K562 (cell line): ENCODE data around the gene TMEM167A. TPM values are rescaled to one million over a fixed set of nuclear protein-coding genes. Genes with fewer than 3 reads are reported as not detected.

Experiments
- ATAC-seq: fragments of 200-7000 bp; cut with Tn5 transposase; 3 replicates; pipeline ENCODE4 v1.9.1; 2020; ENCODE audit warnings: moderate library complexity
- BruUV-seq: library from RNA; stranded (reverse); fragments of 400-500 nt; replicated peaks from 2 replicates; lab custom pipeline; 2021; lab: Mats Ljungman, UMichigan
- CTCF ChIA-PET: fragments of 300-600 bp; formaldehyde crosslinking; extraction: SDS; loops from one replicate; lab custom pipeline; 2021; ENCODE audit warnings: low intra/inter-chr PET ratio; lab: Yijun Ruan, JAX
- POLR2A ChIA-PET: fragments of 300-600, 350-650 bp; sonication (Branson Sonifier 250); formaldehyde crosslinking; extraction: SDS; loops from one replicate; lab custom pipeline; 2021; ENCODE audit warnings: antibody characterized with exemption, inconsistent platforms; lab: Yijun Ruan, JAX
- DNase-seq, 4 experiments: peaks; one replicate each; pipeline versions ENCODE4 v3.0.0 to v3.0.0-alpha.2; 2011 to 2018; ENCODE audit warnings: low spot score in 3 of 4, mixed read lengths in 3 of 4; ENCODE audit errors: extremely low read depth in 1 of 4
- FAIRE-seq: peaks from 2 replicates; lab custom pipeline; 2011; peaks lifted over from hg19 to GRCh38; lab: Jason Lieb, UNC
- H2AFZ ChIP-seq: 2 replicates; pipeline ENCODE4 v1.6.0; 2011; ENCODE audit warnings: low read depth, low read length, control low read depth, inconsistent platforms
- H3K27ac ChIP-seq: fragments of 200-600 bp; 3 replicates; pipeline ENCODE4 v1.8.0; 2011; ENCODE audit warnings: low read depth, mild to moderate bottlenecking, control low read depth, inconsistent platforms, low read length, moderate library complexity, mixed read lengths; ENCODE audit errors: extremely low read depth
- H3K27me3 ChIP-seq, 2 experiments: fragments of 300-600 bp in 1 of 2; 2 replicates in 1 of 2; 3 replicates in 1 of 2; pipeline versions ENCODE4 v1.6.0 to v1.8.0; 2011; ENCODE audit warnings: inconsistent platforms in 2 of 2, low read length in 2 of 2, mild to moderate bottlenecking in 1 of 2, mixed read lengths in 1 of 2, moderate library complexity in 1 of 2; ENCODE audit not compliant: control insufficient read depth in 2 of 2, insufficient read depth in 2 of 2
- H3K36me3 ChIP-seq: fragments of 300-600 bp; 3 replicates; pipeline ENCODE4 v1.8.0; 2011; ENCODE audit warnings: mild to moderate bottlenecking, low read length, inconsistent platforms; ENCODE audit not compliant: control insufficient read depth, insufficient read depth
- H3K4me1 ChIP-seq, 2 experiments: fragments of 200-600 bp in 1 of 2; replicated peaks in 1 of 2; 2 replicates in 1 of 2; 3 replicates in 1 of 2; pipeline versions ENCODE4 v1.5.1 to v1.8.0; 2011; ENCODE audit warnings: inconsistent platforms in 2 of 2, low read length in 2 of 2, mild to moderate bottlenecking in 1 of 2, mixed read lengths in 1 of 2, moderate library complexity in 1 of 2; ENCODE audit not compliant: control insufficient read depth in 2 of 2, insufficient read depth in 2 of 2
- H3K4me2 ChIP-seq: 2 replicates; pipeline ENCODE4 v1.6.1; 2011; ENCODE audit warnings: low read length, control low read depth, inconsistent platforms, mixed read lengths; ENCODE audit not compliant: insufficient read depth
- H3K4me3 ChIP-seq: fragments of 200-600 bp; sonication (generic), shearing (Covaris generic); 2 replicates; pipeline ENCODE4 v1.5.1; 2016; ENCODE audit warnings: control low read depth, inconsistent platforms
- H3K79me2 ChIP-seq: fragments of 200-600 bp; 3 replicates; pipeline ENCODE4 v1.8.0; 2011; ENCODE audit warnings: low read length, inconsistent platforms; ENCODE audit not compliant: control insufficient read depth, insufficient read depth
- H3K9ac ChIP-seq, 2 experiments: 2 replicates each; pipeline versions ENCODE4 v1.6.0 to v1.6.1; 2011; ENCODE audit warnings: low read depth in 2 of 2, low read length in 2 of 2, control low read depth in 1 of 2, inconsistent platforms in 1 of 2, mild to moderate bottlenecking in 1 of 2, mixed read lengths in 1 of 2; ENCODE audit not compliant: insufficient read depth in 1 of 2
- H3K9me1 ChIP-seq: one replicate; pipeline ENCODE4 v1.6.0; 2011; ENCODE audit warnings: inconsistent platforms, mild to moderate bottlenecking, low read length, moderate library complexity; ENCODE audit not compliant: control insufficient read depth, insufficient read depth
- H3K9me3 ChIP-seq: replicated peaks from 2 replicates; pipeline ENCODE4 v1.5.1; 2011; ENCODE audit warnings: low read depth, low read length, inconsistent platforms; ENCODE audit not compliant: control insufficient read depth, insufficient read depth
- H4K20me1 ChIP-seq: replicated peaks from 2 replicates; pipeline ENCODE4 v1.6.1; 2011; ENCODE audit warnings: low read length, inconsistent platforms, mixed read lengths; ENCODE audit not compliant: control insufficient read depth, insufficient read depth
- CC2D1A ChIP-seq: fragments of 450-650 bp; IDR thresholded peaks from 2 replicates; pipeline ENCODE4 v1.6.1; 2017; ENCODE audit warnings: mild to moderate bottlenecking
- ETV1 ChIP-seq: fragments of 450-650 bp; conservative IDR thresholded peaks from 2 replicates; pipeline ENCODE4 v1.6.1; 2016; ENCODE audit warnings: missing genetic modification characterization, control low read depth, low read depth, missing compliant biosample characterization
- GTF2E2 ChIP-seq: fragments of 200-800 bp; sonication (Bioruptor generic); IDR thresholded peaks from 2 replicates; pipeline ENCODE4 v1.6.1; 2016; ENCODE audit warnings: missing genetic modification characterization, missing compliant biosample characterization
- HMG20A ChIP-seq: fragments of 450-650 bp; formaldehyde crosslinking; conservative IDR thresholded peaks from 2 replicates; pipeline ENCODE4 v1.4.0; 2020; ENCODE audit warnings: mild to moderate bottlenecking, mixed read lengths
- HNRNPH1 ChIP-seq: fragments of 200-400 bp; formaldehyde crosslinking; optimal IDR thresholded peaks from 2 replicates; pipeline ENCODE3; 2017; ENCODE audit warnings: low read depth, mild to moderate bottlenecking, low read length, moderate library complexity
- MEF2D ChIP-seq: conservative IDR thresholded peaks from 2 replicates; pipeline ENCODE4 v1.6.1; 2016; ENCODE audit warnings: low read depth, missing genetic modification characterization, missing compliant biosample characterization
- NCOA1 ChIP-seq: fragments of 450-650 bp; IDR thresholded peaks from 2 replicates; pipeline ENCODE4 v1.6.1; 2016; ENCODE audit warnings: low read depth
- RBM39 ChIP-seq: fragments of 200-400 bp; formaldehyde crosslinking; optimal IDR thresholded peaks from 2 replicates; pipeline ENCODE3; 2018; ENCODE audit warnings: low read depth, low read length
- SREBF1 ChIP-seq: fragments of 150-350 bp; IDR thresholded peaks from 2 replicates; pipeline ENCODE4 v1.6.1; 2014; ENCODE audit warnings: antibody characterized with exemption, low read depth, low read length, borderline replicate concordance
- TGIF2 ChIP-seq: sonication (generic); formaldehyde crosslinking; IDR thresholded peaks from 2 replicates; pipeline ENCODE4 v1.8.1; 2022; ENCODE audit warnings: mild to moderate bottlenecking, missing genetic modification reagents, moderate library complexity
- ZKSCAN8 ChIP-seq: fragments of 200-800 bp; sonication (Bioruptor generic); IDR thresholded peaks from 2 replicates; pipeline ENCODE4 v1.6.1; 2016; ENCODE audit warnings: missing genetic modification characterization, missing compliant biosample characterization
- ZNF507 ChIP-seq: conservative IDR thresholded peaks from 2 replicates; pipeline ENCODE4 v1.6.1; 2017; ENCODE audit warnings: missing genetic modification characterization, missing compliant biosample characterization
- ZNF644 ChIP-seq: fragments of 200-800 bp; sonication (Bioruptor generic); IDR thresholded peaks from 2 replicates; pipeline ENCODE4 v1.6.1; 2016; ENCODE audit warnings: low read depth, missing genetic modification characterization, missing compliant biosample characterization
- ZNF695 ChIP-seq: fragments of 450-650 bp; formaldehyde crosslinking; IDR thresholded peaks from 2 replicates; pipeline ENCODE4 v1.4.0; 2020; ENCODE audit warnings: mild to moderate bottlenecking, moderate library complexity
- WGBS: fragments of 100-300 bp; shearing (Covaris generic); methylation state at CpG from one replicate; pipeline ENCODE4 v1.1.6; 2016; ENCODE audit warnings: low coverage, mixed read lengths; ENCODE audit not compliant: insufficient coverage; ENCODE audit errors: missing lambda C conversion rate; 5-methylcytosine and 5-hydroxymethylcytosine counted together
- in situ Hi-C: fragments of 300-500 bp; cut with MboI; formaldehyde crosslinking; loops from 4 replicates; pipeline ENCODE4 v1.15.0; 2018; ENCODE audit warnings: inconsistent platforms, mixed read lengths
- intact Hi-C: fragments of 100-400 bp; cut with micrococcal nuclease; formaldehyde crosslinking; loops from 2 replicates; pipeline ENCODE4 v1.14.2; 2022
- polyA plus RNA-seq, 8 experiments: library from polyadenylated mRNA; depleted of rRNA in 4 of 8; stranded (reverse) in 5 of 8; unstranded in 3 of 8; fragments of >200 nt; fragmentation: Nextera tagmentation in 2 of 8; fragmentation: Illumina TruSeq in 1 of 8; extraction: Ambion mirVana in 2 of 8; extraction: Trizol in 1 of 8; gene quantifications; 2 replicates each; pipeline versions ENCODE4 v1.2.1 to v1.2.3, GENCODE V29; 2011 to 2014; ENCODE audit warnings: inconsistent platforms in 1 of 8, missing spikeins in 1 of 8
- total RNA-seq, 7 experiments: library from RNA; depleted of rRNA in 6 of 7; stranded (reverse); fragments of >200 nt in 6 of 7; fragmentation: Illumina TruSeq in 2 of 7; extraction: Trizol in 2 of 7; gene quantifications; 2 replicates each; pipeline versions ENCODE4 v1.2.1 to v1.2.3, GENCODE V29; 2011 to 2021; ENCODE audit warnings: low replicate concordance in 1 of 7
- TF ChIP-seq, protein P1 (sequence below): fragments of 250-450 bp; sonication (Bioruptor Pico); IDR thresholded peaks from 2 replicates; pipeline ENCODE4 v1.5.0; 2021
- TF ChIP-seq, protein P2 (sequence below): fragments of 250-450 bp; sonication (Bioruptor Pico); IDR thresholded peaks from 2 replicates; pipeline ENCODE4 v1.8.0; 2022; ENCODE audit warnings: inconsistent platforms, mild to moderate bottlenecking, moderate library complexity, borderline replicate concordance
- TF ChIP-seq, protein P3 (sequence below): fragments of 450-650 bp; formaldehyde crosslinking; IDR thresholded peaks from 2 replicates; pipeline ENCODE4 v1.4.0; 2022; ENCODE audit warnings: missing genetic modification characterization

The TMEM167A gene
- total and polyA plus RNA-seq, 9 of the 15 experiments (the other 6 are each of a cell fraction or from before 2014, with no cell fraction given), result 35.3 to 458 (median 110) TPM

DNA sequence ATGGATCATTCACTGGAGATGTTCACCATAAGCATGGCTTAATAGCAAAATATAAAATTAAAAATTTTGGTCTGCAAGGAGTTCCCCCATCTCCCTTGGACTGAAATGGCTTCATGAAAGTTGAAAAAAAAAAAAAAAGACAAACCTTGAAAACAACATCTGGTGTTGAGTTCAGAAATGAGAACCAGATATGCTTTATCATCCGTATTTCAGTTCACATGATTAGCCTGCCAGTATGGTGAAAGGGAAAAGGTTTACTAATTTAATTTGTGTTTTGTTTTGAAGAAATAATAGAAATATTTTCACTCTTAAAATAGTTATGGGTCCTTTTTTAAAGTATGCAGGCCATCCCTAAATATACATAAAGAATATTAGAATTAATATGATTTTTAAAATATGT lies 67.8 kb downstream of the TMEM167A start:
- Histone ChIP-seq H4K20me1 (no peaks in the 10 kb centered on the region), H3K4me1 (no peaks in the 10 kb centered on the region), H3K4me2 (no peak overlapping the region), H3K9me1 (no peaks in the 10 kb centered on the region), H3K79me2 (no peaks in the 10 kb centered on the region), H3K4me3 (no peak overlapping the region), H3K27ac (no peak overlapping the region), H3K9ac (no peak overlapping the region), H3K27me3 (no peaks in the 10 kb centered on the region; a peak in 1 of 5 replicates), H2AFZ (no peak overlapping the region), H3K36me3 (no peaks in the 10 kb centered on the region), H3K9me3 (no peaks in the 10 kb centered on the region)
- CTCF ChIA-PET, result no interaction called here
- BruUV-seq, result no TSS peak
- no peak for TF ChIP-seq TGIF2
- TF ChIP-seq CC2D1A, result no peak
- no peak for TF ChIP-seq HNRNPH1
- TF ChIP-seq, protein P1, sequence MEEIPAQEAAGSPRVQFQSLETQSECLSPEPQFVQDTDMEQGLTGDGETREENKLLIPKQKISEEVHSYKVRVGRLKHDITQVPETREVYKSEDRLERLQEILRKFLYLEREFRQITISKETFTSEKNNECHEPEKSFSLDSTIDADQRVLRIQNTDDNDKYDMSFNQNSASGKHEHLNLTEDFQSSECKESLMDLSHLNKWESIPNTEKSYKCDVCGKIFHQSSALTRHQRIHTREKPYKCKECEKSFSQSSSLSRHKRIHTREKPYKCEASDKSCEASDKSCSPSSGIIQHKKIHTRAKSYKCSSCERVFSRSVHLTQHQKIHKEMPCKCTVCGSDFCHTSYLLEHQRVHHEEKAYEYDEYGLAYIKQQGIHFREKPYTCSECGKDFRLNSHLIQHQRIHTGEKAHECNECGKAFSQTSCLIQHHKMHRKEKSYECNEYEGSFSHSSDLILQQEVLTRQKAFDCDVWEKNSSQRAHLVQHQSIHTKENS (CRISPR knock-in tag), result no peak
- no peak for TF ChIP-seq GTF2E2
- TF ChIP-seq ZKSCAN8 (CRISPR knock-in tag), result no peak
- TF ChIP-seq ZNF695, result no peak
- no peak for TF ChIP-seq MEF2D (tag)
- TF ChIP-seq NCOA1, result no peak
- TF ChIP-seq, protein P2, sequence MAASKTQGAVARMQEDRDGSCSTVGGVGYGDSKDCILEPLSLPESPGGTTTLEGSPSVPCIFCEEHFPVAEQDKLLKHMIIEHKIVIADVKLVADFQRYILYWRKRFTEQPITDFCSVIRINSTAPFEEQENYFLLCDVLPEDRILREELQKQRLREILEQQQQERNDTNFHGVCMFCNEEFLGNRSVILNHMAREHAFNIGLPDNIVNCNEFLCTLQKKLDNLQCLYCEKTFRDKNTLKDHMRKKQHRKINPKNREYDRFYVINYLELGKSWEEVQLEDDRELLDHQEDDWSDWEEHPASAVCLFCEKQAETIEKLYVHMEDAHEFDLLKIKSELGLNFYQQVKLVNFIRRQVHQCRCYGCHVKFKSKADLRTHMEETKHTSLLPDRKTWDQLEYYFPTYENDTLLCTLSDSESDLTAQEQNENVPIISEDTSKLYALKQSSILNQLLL (CRISPR knock-in tag), result no peak
- TF ChIP-seq ETV1 (tag), result no peak
- no peak for TF ChIP-seq ZNF507 (tag)
- TF ChIP-seq RBM39, result no peak
- TF ChIP-seq HMG20A, result no peak
- TF ChIP-seq SREBF1, result no peak
- TF ChIP-seq ZNF644 (tag), result no peak
- TF ChIP-seq, protein P3, sequence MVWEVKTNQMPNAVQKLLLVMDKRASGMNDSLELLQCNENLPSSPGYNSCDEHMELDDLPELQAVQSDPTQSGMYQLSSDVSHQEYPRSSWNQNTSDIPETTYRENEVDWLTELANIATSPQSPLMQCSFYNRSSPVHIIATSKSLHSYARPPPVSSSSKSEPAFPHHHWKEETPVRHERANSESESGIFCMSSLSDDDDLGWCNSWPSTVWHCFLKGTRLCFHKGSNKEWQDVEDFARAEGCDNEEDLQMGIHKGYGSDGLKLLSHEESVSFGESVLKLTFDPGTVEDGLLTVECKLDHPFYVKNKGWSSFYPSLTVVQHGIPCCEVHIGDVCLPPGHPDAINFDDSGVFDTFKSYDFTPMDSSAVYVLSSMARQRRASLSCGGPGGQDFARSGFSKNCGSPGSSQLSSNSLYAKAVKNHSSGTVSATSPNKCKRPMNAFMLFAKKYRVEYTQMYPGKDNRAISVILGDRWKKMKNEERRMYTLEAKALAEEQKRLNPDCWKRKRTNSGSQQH (CRISPR knock-in tag), result no peak
- POLR2A ChIA-PET, result interaction anchor here (0.6 kb wide), 1 partner anchor 152 kb away, joined by 5 read pairs; no protein-coding TSS in a partner anchor
- in situ Hi-C loops, result no loop called here
- ATAC-seq (no peak), DNase-seq (no peak), FAIRE-seq (no peak)
- intact Hi-C loops, result no loop called here
- 0% methylated on average over 1 of the region's 1 CpG for WGBS
